ENCODE measurements around the gene FBXO45. TPM values are rescaled to one million over a fixed set of nuclear protein-coding genes. Genes with fewer than 3 reads are reported as not detected.
"Not testable (repeated sequence)": the region's sequence is repeated elsewhere in the genome, so short reads cannot be mapped to it uniquely, and the experiment has no call there.

FBXO45 gene
- total RNA-seq, 4 donors from 2014 or later = 7.5 to 25.7 (median 17.3) TPM

DNA sequence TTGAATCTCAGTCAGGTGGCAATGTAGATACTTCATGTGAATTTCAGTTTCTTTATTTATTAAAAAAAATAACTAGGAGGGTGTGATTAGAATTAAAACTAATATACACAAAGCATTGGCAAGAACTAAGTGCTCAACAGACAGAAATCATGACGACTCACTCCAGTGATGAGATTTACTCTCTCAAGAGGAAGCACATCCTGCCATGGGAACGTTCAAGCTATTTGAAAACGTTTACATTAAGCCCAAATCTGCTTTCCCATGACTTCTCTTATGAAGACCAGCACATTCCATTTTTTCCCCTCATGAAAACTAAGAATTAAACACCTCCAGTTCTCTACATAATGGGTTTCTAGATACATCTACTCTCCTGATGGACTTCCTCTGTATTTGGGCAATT lies 8.6 kb upstream of the FBXO45 start:
- Histone ChIP-seq H3K27ac (no peak overlapping the region), H3K4me1 (no peaks in the 10 kb centered on the region), H3K9me3 (no peaks in the 10 kb centered on the region), H3K27me3 (no peaks in the 10 kb centered on the region), H3K4me3 (no peak overlapping the region), H3K36me3 (peaks cover 11% of the 10 kb centered on the region)
- WGBS = 62% methylated on average over 3 of the region's 3 CpGs
- DNase-seq (ENCODE audit: low spot score in 2 of 2) = no peak
- TF ChIP-seq POLR2AphosphoS5 (IDR thresholded peaks at IDR 0.05) = no peak
- no peak for TF ChIP-seq EP300 (IDR thresholded peaks at IDR 0.05)
- TF ChIP-seq, protein P1, sequence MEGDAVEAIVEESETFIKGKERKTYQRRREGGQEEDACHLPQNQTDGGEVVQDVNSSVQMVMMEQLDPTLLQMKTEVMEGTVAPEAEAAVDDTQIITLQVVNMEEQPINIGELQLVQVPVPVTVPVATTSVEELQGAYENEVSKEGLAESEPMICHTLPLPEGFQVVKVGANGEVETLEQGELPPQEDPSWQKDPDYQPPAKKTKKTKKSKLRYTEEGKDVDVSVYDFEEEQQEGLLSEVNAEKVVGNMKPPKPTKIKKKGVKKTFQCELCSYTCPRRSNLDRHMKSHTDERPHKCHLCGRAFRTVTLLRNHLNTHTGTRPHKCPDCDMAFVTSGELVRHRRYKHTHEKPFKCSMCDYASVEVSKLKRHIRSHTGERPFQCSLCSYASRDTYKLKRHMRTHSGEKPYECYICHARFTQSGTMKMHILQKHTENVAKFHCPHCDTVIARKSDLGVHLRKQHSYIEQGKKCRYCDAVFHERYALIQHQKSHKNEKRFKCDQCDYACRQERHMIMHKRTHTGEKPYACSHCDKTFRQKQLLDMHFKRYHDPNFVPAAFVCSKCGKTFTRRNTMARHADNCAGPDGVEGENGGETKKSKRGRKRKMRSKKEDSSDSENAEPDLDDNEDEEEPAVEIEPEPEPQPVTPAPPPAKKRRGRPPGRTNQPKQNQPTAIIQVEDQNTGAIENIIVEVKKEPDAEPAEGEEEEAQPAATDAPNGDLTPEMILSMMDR (IDR thresholded peaks at IDR 0.05) = no peak

DNA sequence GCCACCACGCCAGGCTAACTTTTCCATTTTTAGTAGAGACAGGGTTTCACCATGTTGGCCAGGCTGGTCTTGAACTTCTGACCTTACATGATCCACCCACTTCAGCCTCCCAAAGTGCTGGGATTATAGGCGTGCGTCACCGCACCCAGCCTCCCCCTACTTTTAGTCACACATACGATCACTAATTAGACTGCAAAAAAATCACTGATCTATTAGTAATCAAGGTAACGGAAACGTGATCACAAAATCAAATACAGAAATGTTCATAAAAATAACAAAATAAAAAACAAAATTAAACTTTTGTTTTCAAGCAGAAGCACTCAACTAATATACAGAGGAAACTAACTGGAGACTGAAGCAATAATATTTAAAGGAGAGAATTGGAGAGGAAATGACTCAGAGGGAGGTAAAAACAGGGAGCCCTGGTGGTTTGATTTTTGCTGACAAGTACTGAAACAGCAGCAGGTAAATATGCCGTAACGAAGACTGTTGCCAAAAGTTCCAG lies 4.7 kb upstream of the FBXO45 start:
- no peak for DNase-seq (ENCODE audit: low spot score in 2 of 2)
- 82% methylated on average over 9 of the region's 9 CpGs for WGBS
- Histone ChIP-seq H3K36me3 (peaks cover 11% of the 10 kb centered on the region), H3K9me3 (no peaks in the 10 kb centered on the region), H3K4me1 (peaks cover 13% of the 10 kb centered on the region), H3K27ac (no peak overlapping the region), H3K4me3 (no peak overlapping the region), H3K27me3 (no peaks in the 10 kb centered on the region)
- TF ChIP-seq POLR2AphosphoS5 (IDR thresholded peaks at IDR 0.05) (no peak), POLR2A (IDR thresholded peaks at IDR 0.05) (no peak), EP300 (IDR thresholded peaks at IDR 0.05) (no peak)
- TF ChIP-seq, protein P1 (IDR thresholded peaks at IDR 0.05) = no peak

DNA sequence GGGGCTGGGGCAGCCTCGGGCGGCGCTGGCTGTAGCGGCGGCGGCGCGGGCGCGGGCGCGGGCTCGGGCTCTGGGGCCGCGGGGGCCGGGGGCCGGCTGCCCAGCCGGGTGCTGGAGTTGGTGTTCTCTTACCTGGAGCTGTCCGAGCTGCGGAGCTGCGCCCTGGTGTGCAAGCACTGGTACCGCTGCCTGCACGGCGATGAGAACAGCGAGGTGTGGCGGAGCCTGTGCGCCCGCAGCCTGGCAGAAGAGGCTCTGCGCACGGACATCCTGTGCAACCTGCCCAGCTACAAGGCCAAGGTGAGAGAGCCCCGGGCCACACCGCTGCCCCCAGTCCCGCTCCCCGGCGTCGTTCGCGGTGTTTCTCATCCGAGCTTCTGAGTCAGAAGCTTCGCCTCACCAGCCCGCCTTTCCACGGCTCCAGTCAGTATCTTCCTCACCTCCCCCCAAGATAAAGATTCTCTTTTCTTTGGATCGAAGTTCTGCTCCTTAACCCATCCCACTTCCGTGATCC lies 600 bp downstream of the FBXO45 start:
- peak in 1 of 2 donors; percentile 67 for DNase-seq (ENCODE audit: low spot score in 2 of 2)
- H3K4me3 ChIP-seq = peak overlapping the region; percentile 95
- TF ChIP-seq, protein P1 (IDR thresholded peaks at IDR 0.05) = no peak
- TF ChIP-seq POLR2A (IDR thresholded peaks at IDR 0.05) (no peak), EP300 (IDR thresholded peaks at IDR 0.05) (no peak), POLR2AphosphoS5 (IDR thresholded peaks at IDR 0.05) (no peak)
- H3K9me3 ChIP-seq = no peaks in the 10 kb centered on the region
- WGBS = 2% methylated on average over 14 of the region's 44 CpGs
- H3K27ac ChIP-seq = peak overlapping the region; percentile 91
- peaks cover 43% of the 10 kb centered on the region for H3K4me1 ChIP-seq
- H3K27me3 ChIP-seq = no peaks in the 10 kb centered on the region
- H3K36me3 ChIP-seq = no peaks in the 10 kb centered on the region

DNA sequence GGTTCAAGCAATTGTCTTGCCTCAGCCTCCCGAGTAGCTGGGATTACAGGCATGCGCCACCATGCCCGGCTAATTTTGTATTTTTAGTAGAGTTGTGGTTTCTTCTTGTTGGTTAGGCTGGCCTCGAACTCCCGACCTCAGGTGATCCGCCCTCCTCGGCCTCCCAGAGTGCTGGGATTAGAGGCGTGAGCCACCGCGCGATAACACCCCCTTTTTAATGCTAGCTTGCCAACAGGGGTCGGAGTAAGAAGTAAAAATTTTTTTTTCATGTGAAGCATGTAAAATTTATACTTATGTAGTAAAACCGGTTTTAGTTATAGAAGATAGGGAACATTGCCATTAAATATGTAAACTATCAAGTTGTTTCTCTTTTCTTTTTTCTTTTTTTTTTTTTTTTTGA lies 1.9 kb downstream of the FBXO45 start:
- WGBS = 70% methylated on average over 13 of the region's 13 CpGs
- H3K4me1 ChIP-seq = peaks cover 43% of the 10 kb centered on the region
- not testable (repeated sequence) for H3K27ac ChIP-seq; DNase-seq (ENCODE audit: low spot score in 2 of 2); H3K9me3 ChIP-seq; H3K36me3 ChIP-seq; H3K4me3 ChIP-seq; H3K27me3 ChIP-seq

DNA sequence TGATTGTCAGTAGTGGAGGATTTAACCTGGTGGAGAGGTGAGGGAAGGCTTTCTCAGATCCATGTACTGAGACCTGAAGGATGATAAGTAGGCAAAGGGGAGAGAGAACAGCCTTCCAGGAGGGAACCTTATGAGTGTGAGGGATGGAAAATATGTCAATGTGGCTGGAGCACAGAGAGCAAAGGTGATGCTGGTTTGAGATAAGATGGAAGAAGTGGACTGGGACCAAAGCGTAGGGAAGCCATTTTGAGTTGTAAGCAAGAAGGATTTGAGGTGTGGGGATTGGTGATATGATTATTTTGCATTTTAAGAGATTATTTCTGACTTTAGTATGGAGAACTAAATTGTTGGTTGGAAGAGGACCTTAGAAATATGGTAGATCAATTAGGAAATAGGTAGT lies 3.9 kb downstream of the FBXO45 start:
- H3K27ac ChIP-seq = no peak overlapping the region
- no peak for DNase-seq (ENCODE audit: low spot score in 2 of 2)
- WGBS = 97% methylated on average over 1 of the region's 1 CpG

More for the DNA sequence above, 3.9 kb downstream of the FBXO45 start:
- no peaks in the 10 kb centered on the region for H3K36me3 ChIP-seq
- no peak overlapping the region for H3K4me3 ChIP-seq
- no peaks in the 10 kb centered on the region for H3K9me3 ChIP-seq
- TF ChIP-seq EP300 (IDR thresholded peaks at IDR 0.05) (no peak), POLR2AphosphoS5 (IDR thresholded peaks at IDR 0.05) (no peak), POLR2A (IDR thresholded peaks at IDR 0.05) (no peak)
- TF ChIP-seq, protein P1 (IDR thresholded peaks at IDR 0.05) = no peak
- H3K4me1 ChIP-seq = peaks cover 36% of the 10 kb centered on the region
- H3K27me3 ChIP-seq = no peaks in the 10 kb centered on the region

Data from suprapubic skin (tissue), 4 donors.